ENCODE measurements around the gene VAT1L. TPM values are rescaled to one million over a fixed set of nuclear protein-coding genes. Genes with fewer than 3 reads are reported as not detected.

The VAT1L gene
- total and polyA plus RNA-seq, 2 donors (not counting 3 experiments of a cell fraction or from before 2014, with no cell fraction given), result 0.46 to 1.5 TPM

GRCh38 chr16:77738706-77739558, 49.4 kb upstream of the VAT1L start:
- no peak for DNase-seq (ENCODE audit: low read depth, low spot score)
- H3K27me3 ChIP-seq (ENCODE audit: control insufficient read depth in 2 of 2, insufficient read depth in 2 of 2, low read length in 2 of 2), result no peaks in the 10 kb centered on the region
- intact Hi-C loops (cut with micrococcal nuclease), result no loop called here

More at GRCh38 chr16:77738706-77739558, 49.4 kb upstream of the VAT1L start:
- TF ChIP-seq CTCF (IDR thresholded peaks at IDR 0.05; ENCODE audit: extremely low read depth in 1 of 2, insufficient read depth in 1 of 2, low read depth in 1 of 2, low read length in 2 of 2) (no peak), MAX (IDR thresholded peaks at IDR 0.05; ENCODE audit: insufficient read depth, insufficient read length) (no peak), EZH2 (IDR thresholded peaks at IDR 0.05; ENCODE audit: borderline replicate concordance, low read depth, low read length, severe bottlenecking) (no peak), FOS (IDR thresholded peaks at IDR 0.05; ENCODE audit: borderline replicate concordance, insufficient read depth, low read length) (no peak), GATA2 (IDR thresholded peaks at IDR 0.05; ENCODE audit: insufficient read depth, insufficient read length, low read depth, low read length) (no peak), POLR2A (IDR thresholded peaks at IDR 0.05; ENCODE audit: low read depth, low read length) (no peak), JUN (IDR thresholded peaks at IDR 0.05; ENCODE audit: borderline replicate concordance, insufficient read depth, insufficient read length, low read depth) (no peak), POLR2AphosphoS5 (IDR thresholded peaks at IDR 0.05; ENCODE audit: insufficient read depth, low read depth, low read length) (no peak), MYC (IDR thresholded peaks at IDR 0.05; ENCODE audit: low read depth, low read length) (no peak)
- Histone ChIP-seq H3K4me1 (ENCODE audit: control insufficient read depth, extremely low read depth, insufficient read depth, low read length) (no peaks in the 10 kb centered on the region), H3K9ac (replicated peaks; ENCODE audit: extremely low read depth, insufficient read depth, low read length) (no peak overlapping the region), H3K27ac (ENCODE audit: insufficient read depth, low read depth, low read length) (no peak overlapping the region), H3K79me2 (ENCODE audit: control insufficient read depth, insufficient read depth, low read length) (no peaks in the 10 kb centered on the region), H3K36me3 (ENCODE audit: control insufficient read depth in 2 of 2, extremely low read depth in 1 of 2, insufficient read depth in 2 of 2, low read length in 2 of 2) (no peaks in the 10 kb centered on the region), H3K9me3 (replicated peaks; ENCODE audit: control insufficient read depth, insufficient read depth, low read length) (no peaks in the 10 kb centered on the region), H3K4me3 (replicated peaks in 1 of 3; ENCODE audit: insufficient read depth in 1 of 3, low read depth in 1 of 3, low read length in 3 of 3) (no peak overlapping the region), H3K9me1 (replicated peaks; ENCODE audit: control insufficient read depth, extremely low read depth, insufficient read depth, low read length) (no peaks in the 10 kb centered on the region), H3K4me2 (ENCODE audit: insufficient read depth, low read length) (no peak overlapping the region), H4K20me1 (replicated peaks; ENCODE audit: control insufficient read depth, extremely low read depth, insufficient read depth, low read length) (no peaks in the 10 kb centered on the region), H2AFZ (ENCODE audit: low read depth, low read length) (no peak overlapping the region)
- dilution Hi-C loops (cut with MboI; ENCODE audit: extremely low pct_ligation_motif_present, low sequenced_read_pairs), result no loop called here
- ChIA-PET POLR2A (no interaction called here), CTCF (no interaction called here)
- FAIRE-seq, result no peak
- BruUV-seq (replicated peaks), result no TSS peak
